Fibroblast of skin of left biceps (primary cell): Measurements from ENCODE around the gene DOCK2.
"Not testable (repeated sequence)": the region's sequence is repeated elsewhere in the genome, so short reads cannot be mapped to it uniquely, and the experiment has no call there.

Experiments used
- DNase-seq, 2 experiments: peaks; one replicate each; pipeline ENCODE4 v3.0.0-alpha.2; 2013; ENCODE audit warnings: low read depth in 2 of 2

Gene DOCK2

GRCh38 chr5:169817031-169817430 is 180.0 kb downstream of the DOCK2 start:
- no peak for DNase-seq

GRCh38 chr5:169826618-169827017 is 189.5 kb downstream of the DOCK2 start:
- DNase-seq, result no peak

- DNase-seq, result no peak
Observed at GRCh38 chr5:169827769-169828168, 190.7 kb downstream of the DOCK2 start.

GRCh38 chr5:169828385-169828784 is 191.3 kb downstream of the DOCK2 start:
- no peak for DNase-seq

GRCh38 chr5:169831331-169831730 is 194.3 kb downstream of the DOCK2 start:
- DNase-seq, result no peak

- no peak for DNase-seq
Observed at GRCh38 chr5:169832304-169832703, 195.2 kb downstream of the DOCK2 start.

- DNase-seq, result no peak
Observed at GRCh38 chr5:169832845-169833244, 195.8 kb downstream of the DOCK2 start.

- DNase-seq, result not testable (repeated sequence)
Observed at GRCh38 chr5:169833681-169834292, 196.7 kb downstream of the DOCK2 start.

- not testable (repeated sequence) for DNase-seq
Observed at GRCh38 chr5:169834540-169834939, 197.5 kb downstream of the DOCK2 start.

GRCh38 chr5:169836835-169837536 is 199.9 kb downstream of the DOCK2 start:
- DNase-seq, result no peak

- no peak for DNase-seq
Observed at GRCh38 chr5:169837686-169838085, 200.6 kb downstream of the DOCK2 start.

GRCh38 chr5:169838688-169839087 is 201.6 kb downstream of the DOCK2 start:
- DNase-seq, result no peak

GRCh38 chr5:169840405-169840804 is 203.3 kb downstream of the DOCK2 start:
- DNase-seq, result no peak

GRCh38 chr5:169842699-169843098 is 205.6 kb downstream of the DOCK2 start:
- no peak for DNase-seq

- DNase-seq, result no peak
Observed at GRCh38 chr5:169847519-169847918, 210.4 kb downstream of the DOCK2 start.

GRCh38 chr5:169848271-169848670 is 211.2 kb downstream of the DOCK2 start:
- no peak for DNase-seq

GRCh38 chr5:169848792-169849191 is 211.7 kb downstream of the DOCK2 start:
- DNase-seq, result no peak

- DNase-seq, result no peak
Observed at GRCh38 chr5:169850409-169850808, 213.3 kb downstream of the DOCK2 start.

GRCh38 chr5:169851321-169851850 is 214.3 kb downstream of the DOCK2 start:
- DNase-seq, result no peak

- DNase-seq, result peak; percentile 50 to 66
Observed at GRCh38 chr5:169856571-169856970, 219.5 kb downstream of the DOCK2 start.

GRCh38 chr5:169860585-169860984 is 223.5 kb downstream of the DOCK2 start:
- no peak for DNase-seq

- DNase-seq, result no peak
Observed at GRCh38 chr5:169861433-169861832, 224.4 kb downstream of the DOCK2 start.

- DNase-seq, result peak; percentile 51 to 59
Observed at GRCh38 chr5:169861934-169862333, 224.9 kb downstream of the DOCK2 start.
